OCI-LY1 (cell line): ENCODE measurements around the gene SYCE3.

Experiments
- H2AFZ ChIP-seq: fragments of 200-600 bp; sonication (generic), shearing (Covaris generic); 2 replicates; pipeline ENCODE4 v1.6.0; 2014; ENCODE audit warnings: antibody characterized with exemption, mild to moderate bottlenecking, low read length
- H3F3A ChIP-seq: fragments of 200-600 bp; sonication (generic), shearing (Covaris generic); 2 replicates; pipeline ENCODE4 v1.6.0; 2014; ENCODE audit warnings: mild to moderate bottlenecking, antibody characterized with exemption, low read length, moderate library complexity; ENCODE audit not compliant: insufficient read depth
- H3K27ac ChIP-seq: fragments of 200-600 bp; sonication (generic); 2 replicates; pipeline ENCODE4 v1.5.1; 2014; ENCODE audit warnings: low read length, mixed run types, mild to moderate bottlenecking, low read depth; ENCODE audit not compliant: poor library complexity, severe bottlenecking
- H3K27me3 ChIP-seq: fragments of 200-600 bp; sonication (generic); 2 replicates; pipeline ENCODE4 v1.6.0; 2014; ENCODE audit warnings: antibody characterized with exemption, mild to moderate bottlenecking, low read length, moderate library complexity; ENCODE audit not compliant: insufficient read depth
- H3K36me3 ChIP-seq: fragments of 200-600 bp; sonication (generic); 2 replicates; pipeline ENCODE4 v1.6.1; 2014; ENCODE audit warnings: mild to moderate bottlenecking, antibody characterized with exemption, low read length, moderate library complexity, mixed read lengths; ENCODE audit not compliant: insufficient read depth
- H3K4me1 ChIP-seq: fragments of 200-600 bp; sonication (generic); 2 replicates; pipeline ENCODE4 v1.5.1; 2014; ENCODE audit warnings: mild to moderate bottlenecking, low read length, moderate library complexity; ENCODE audit not compliant: insufficient read depth, severe bottlenecking
- H3K4me2 ChIP-seq: fragments of 200-600 bp; sonication (generic), shearing (Covaris generic); 2 replicates; pipeline ENCODE4 v1.6.1; 2014; ENCODE audit warnings: low read length
- H3K4me3 ChIP-seq: fragments of 200-600 bp; sonication (generic); 2 replicates; pipeline ENCODE4 v1.5.1; 2014; ENCODE audit warnings: low read length, low read depth, mild to moderate bottlenecking, mixed read lengths; ENCODE audit not compliant: poor library complexity, severe bottlenecking
- H3K79me2 ChIP-seq: fragments of 200-600 bp; shearing (Covaris generic); 2 replicates; pipeline ENCODE4 v1.6.1; 2016; ENCODE audit warnings: mixed run types, low read length, mixed read lengths; ENCODE audit not compliant: insufficient read depth
- H3K9ac ChIP-seq: fragments of 200-600 bp; sonication (generic), shearing (Covaris generic); 2 replicates; pipeline ENCODE4 v1.6.1; 2014; ENCODE audit warnings: mild to moderate bottlenecking, low read length, mixed read lengths
- H3K9me2 ChIP-seq: fragments of 200-600 bp; sonication (generic), shearing (Covaris generic); 2 replicates; pipeline ENCODE4 v1.6.1; 2014; ENCODE audit warnings: low read depth, mild to moderate bottlenecking, low read length, mixed read lengths
- H3K9me3 ChIP-seq: fragments of 200-600 bp; shearing (Covaris generic); 2 replicates; pipeline ENCODE4 v1.6.1; 2014; ENCODE audit warnings: low read length, mixed read lengths
- H4K20me1 ChIP-seq: fragments of 200-600 bp; sonication (generic), shearing (Covaris generic); 2 replicates; pipeline ENCODE4 v1.6.0; 2016; ENCODE audit warnings: mild to moderate bottlenecking, low read length; ENCODE audit not compliant: insufficient read depth
- CTCF ChIP-seq: fragments of 200-600 bp; sonication (generic), shearing (Covaris generic); IDR thresholded peaks from 2 replicates; pipeline ENCODE4 v1.5.1; 2017; ENCODE audit warnings: mild to moderate bottlenecking, antibody characterized with exemption, low read length, moderate library complexity, mixed read lengths
- EZH2 ChIP-seq: fragments of 200-600 bp; sonication (generic), shearing (Covaris generic); IDR thresholded peaks from 2 replicates; pipeline ENCODE4 v1.8.0; 2017; ENCODE audit warnings: borderline replicate concordance, mixed run types, mild to moderate bottlenecking, antibody characterized with exemption, low read length, moderate library complexity, mixed read lengths

SYCE3 gene

GRCh38 chr22:50606946-50607658 is 44.4 kb upstream of the SYCE3 start:
- H4K20me1 ChIP-seq, result no peaks in the 10 kb centered on the region
- no peaks in the 10 kb centered on the region for H3F3A ChIP-seq
- no peak overlapping the region for H2AFZ ChIP-seq
- no peaks in the 10 kb centered on the region for H3K9me2 ChIP-seq
- no peak overlapping the region for H3K9ac ChIP-seq
- H3K36me3 ChIP-seq, result no peaks in the 10 kb centered on the region
- H3K4me3 ChIP-seq, result no peak overlapping the region
- TF ChIP-seq CTCF (no peak), EZH2 (no peak)
- no peaks in the 10 kb centered on the region for H3K9me3 ChIP-seq
- no peaks in the 10 kb centered on the region for H3K79me2 ChIP-seq
- H3K4me2 ChIP-seq, result no peak overlapping the region
- no peaks in the 10 kb centered on the region for H3K27me3 ChIP-seq
- no peaks in the 10 kb centered on the region for H3K4me1 ChIP-seq
- H3K27ac ChIP-seq, result no peak overlapping the region

- no peak overlapping the region for H3K27ac ChIP-seq
- no peaks in the 10 kb centered on the region for H3K27me3 ChIP-seq
Observed at GRCh38 chr22:50606165-50606945, 43.6 kb upstream of the SYCE3 start.

DNA sequence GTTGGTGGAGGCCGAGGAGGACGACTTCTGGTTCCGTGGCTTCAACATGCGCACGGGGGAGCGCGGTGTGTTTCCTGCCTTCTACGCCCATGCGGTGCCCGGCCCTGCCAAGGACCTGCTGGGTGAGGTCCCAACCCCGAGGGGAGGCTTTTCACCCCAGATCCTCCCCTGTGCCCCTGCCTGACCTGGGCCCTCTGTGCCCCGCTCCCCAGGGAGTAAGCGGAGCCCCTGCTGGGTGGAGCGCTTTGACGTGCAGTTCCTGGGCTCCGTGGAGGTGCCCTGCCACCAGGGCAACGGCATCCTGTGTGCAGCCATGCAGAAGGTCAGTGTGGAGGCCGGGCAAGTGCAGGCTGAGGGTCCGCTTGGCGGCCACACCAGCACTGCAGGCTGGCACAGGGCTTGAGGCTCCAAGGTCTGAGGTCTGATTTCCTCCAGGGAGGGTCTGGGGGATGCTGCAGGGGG is 42.9 kb upstream of the SYCE3 start:
- Histone ChIP-seq H2AFZ (no peak overlapping the region), H3F3A (no peaks in the 10 kb centered on the region), H3K36me3 (no peaks in the 10 kb centered on the region), H3K27ac (no peak overlapping the region), H3K9me3 (no peaks in the 10 kb centered on the region), H4K20me1 (no peaks in the 10 kb centered on the region), H3K4me1 (no peaks in the 10 kb centered on the region), H3K9ac (no peak overlapping the region), H3K27me3 (no peaks in the 10 kb centered on the region), H3K79me2 (no peaks in the 10 kb centered on the region), H3K4me2 (no peak overlapping the region), H3K9me2 (no peaks in the 10 kb centered on the region), H3K4me3 (no peak overlapping the region)
- TF ChIP-seq EZH2, result no peak
- no peak for TF ChIP-seq CTCF

More at GRCh38 chr22:50606165-50606945, 43.6 kb upstream of the SYCE3 start:
- no peak overlapping the region for H3K4me3 ChIP-seq
- H3K4me2 ChIP-seq, result no peak overlapping the region
- H3K36me3 ChIP-seq, result no peaks in the 10 kb centered on the region
- no peak overlapping the region for H2AFZ ChIP-seq
- no peak overlapping the region for H3K9ac ChIP-seq
- TF ChIP-seq EZH2, result no peak
- TF ChIP-seq CTCF, result peak; percentile 42
- H3K9me3 ChIP-seq, result no peaks in the 10 kb centered on the region
- no peaks in the 10 kb centered on the region for H3K4me1 ChIP-seq
- no peaks in the 10 kb centered on the region for H3F3A ChIP-seq
- H4K20me1 ChIP-seq, result no peaks in the 10 kb centered on the region
- no peaks in the 10 kb centered on the region for H3K79me2 ChIP-seq
- no peaks in the 10 kb centered on the region for H3K9me2 ChIP-seq
